GM21529 (cell line): Measurements from ENCODE around the gene ITPRIPL2.

Source experiments
- ATAC-seq: cut with Tn5 transposase; IDR thresholded peaks from one replicate; pipeline ENCODE4 v1.9.1; 2021; ENCODE audit not compliant: unreplicated experiment

Gene ITPRIPL2

DNA sequence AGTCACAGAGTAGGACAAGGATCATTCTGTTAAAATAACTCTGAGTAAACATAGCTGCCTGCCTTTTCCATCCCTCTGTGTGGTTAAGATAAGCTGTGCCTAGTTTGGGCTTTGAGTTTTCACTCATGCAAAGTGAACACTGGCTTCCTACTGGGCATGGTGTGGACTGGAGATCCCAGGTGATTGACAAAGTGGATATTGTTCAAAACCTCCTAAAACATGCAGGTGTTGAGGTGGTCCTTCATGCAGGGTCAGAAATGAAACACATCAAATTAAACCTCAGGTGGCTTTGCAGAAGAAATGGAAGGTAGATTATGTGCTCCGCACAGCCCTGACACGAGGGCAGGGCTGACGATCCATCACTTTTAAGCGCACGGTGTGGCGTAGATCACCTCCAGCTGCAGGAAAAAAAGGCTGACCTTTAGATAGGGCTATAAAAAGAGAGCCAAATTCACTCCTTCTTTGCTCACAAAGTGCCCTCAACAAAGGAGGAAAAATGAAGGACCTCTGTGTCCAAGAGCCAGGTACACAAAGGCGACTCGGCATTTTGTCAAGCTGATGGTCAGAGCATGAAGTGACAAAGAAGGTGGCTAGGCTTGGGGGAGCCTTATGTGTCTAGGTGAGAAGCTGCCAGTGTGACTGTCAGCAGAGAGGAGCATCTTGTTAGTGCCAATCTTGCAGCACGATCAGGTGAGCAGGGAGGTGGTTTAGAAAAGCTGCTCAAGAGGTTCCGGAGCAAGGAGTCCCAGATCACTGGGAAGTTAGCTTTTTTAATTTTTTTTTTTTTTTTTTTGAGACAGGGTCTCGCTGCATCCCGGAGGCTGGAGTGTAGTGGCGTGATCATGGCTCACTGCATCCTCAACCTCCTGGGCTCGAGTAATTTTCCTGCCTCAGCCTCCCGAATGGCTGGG lies 19.9 kb upstream of the ITPRIPL2 start:
- ATAC-seq: no peak

DNA sequence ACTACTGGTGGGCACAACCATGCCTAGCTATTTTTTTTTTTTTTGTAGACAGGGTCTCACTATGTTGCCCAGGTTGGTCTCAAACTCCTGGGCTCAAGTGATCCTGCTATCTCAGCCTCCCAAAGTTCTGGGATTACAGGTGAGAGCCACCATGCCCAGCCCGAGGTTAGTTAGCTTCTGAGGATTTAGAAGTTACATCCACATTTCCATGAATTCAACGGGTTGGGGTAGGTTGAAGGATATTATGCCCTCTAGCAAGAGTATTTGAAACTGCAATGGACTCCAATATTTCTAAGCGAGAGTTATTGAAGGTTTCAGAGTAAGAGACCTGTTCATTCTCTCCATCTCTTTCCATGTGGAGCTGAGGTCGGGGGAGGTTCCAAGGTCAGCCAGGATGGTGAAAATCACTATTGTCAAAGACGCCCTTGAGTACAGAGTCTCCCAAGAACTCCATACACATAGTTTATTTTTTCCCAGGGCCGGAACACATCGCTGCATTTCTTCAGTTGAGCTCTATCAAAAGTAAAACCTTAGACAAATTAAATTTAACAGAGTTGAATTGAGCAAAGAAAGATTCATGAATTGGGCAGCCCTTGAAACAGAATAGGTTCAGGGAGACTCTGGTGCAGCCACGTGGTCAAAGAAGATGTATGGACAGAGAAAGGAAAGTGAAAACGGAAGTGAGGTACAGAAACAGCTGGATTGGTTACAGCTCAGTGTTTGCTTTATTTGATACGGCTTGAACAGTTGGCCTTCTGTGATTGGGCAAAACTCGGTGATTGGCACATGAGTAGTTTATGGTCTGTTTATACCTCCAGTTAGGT lies 19.0 kb upstream of the ITPRIPL2 start:
- no peak for ATAC-seq

DNA sequence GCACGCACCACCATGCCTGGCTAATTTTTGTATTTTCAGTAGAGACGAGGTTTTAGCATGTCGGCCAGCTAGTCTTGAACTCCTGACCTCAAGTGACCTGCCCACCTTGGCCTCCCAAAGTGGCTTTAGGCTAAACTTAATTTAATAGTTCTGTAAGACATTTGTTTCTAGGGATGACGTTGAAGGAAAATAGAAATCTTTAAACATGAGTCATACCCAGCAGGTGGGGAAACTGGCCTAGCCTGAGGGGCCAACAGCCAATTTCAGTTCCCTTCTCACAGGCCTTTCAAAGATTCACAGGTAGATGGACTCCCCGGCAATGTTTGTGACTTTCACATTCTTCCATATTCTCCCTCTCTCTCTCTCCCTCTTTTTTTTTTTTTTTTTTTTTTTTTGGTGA lies 18.1 kb upstream of the ITPRIPL2 start:
- peak; percentile 73 for ATAC-seq

DNA sequence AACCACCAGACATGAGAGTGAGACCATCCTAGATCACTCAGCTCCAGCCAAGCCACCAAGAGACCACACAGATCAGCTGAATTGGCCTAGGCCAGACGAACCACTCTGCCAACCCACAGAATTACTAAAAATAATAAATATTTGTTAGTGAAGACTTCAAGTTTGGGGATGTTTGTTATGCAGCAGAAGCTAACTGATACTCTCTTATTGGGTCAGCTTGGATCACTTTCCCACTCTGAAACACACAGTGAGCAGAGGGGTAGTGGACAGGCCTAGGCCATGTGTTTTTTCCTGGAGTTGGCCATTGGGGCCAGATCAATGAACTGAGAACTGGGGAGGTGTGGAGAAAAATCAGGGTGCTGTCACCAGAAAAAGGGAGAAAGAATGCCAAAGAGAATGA lies 15.6 kb upstream of the ITPRIPL2 start:
- ATAC-seq: no peak

DNA sequence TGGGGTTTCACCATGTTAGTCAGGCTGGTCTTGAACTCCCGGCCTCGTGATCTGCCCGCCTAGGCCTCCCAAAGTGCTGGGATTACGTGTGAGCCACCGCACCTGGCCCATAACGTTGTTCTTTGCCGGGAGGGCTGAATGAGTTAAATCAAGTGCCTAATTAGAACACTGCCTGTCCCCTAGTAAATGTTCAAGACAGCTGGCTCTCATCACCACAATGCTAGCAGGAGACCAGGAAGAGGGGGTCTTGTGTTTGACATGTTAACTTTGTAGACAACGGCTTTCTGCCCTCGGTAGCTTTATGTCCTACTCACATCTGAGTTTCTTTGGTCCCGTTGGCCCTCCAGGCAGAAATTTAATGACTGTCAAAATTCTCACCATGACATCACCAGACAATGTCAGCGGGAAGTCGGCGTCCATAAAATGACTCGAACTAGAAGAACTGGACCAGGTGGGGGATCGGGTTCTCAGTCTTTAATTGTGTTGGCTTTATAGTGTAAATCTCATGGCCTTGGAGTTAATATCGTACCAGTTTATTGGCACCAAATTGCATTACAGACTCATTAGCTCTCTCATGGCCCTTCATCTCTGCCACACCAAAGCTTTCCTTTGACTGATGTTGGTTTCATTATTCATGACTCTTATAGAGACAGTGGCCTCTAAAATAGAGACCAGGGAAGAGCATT lies 11.4 kb upstream of the ITPRIPL2 start:
- ATAC-seq: no peak

DNA sequence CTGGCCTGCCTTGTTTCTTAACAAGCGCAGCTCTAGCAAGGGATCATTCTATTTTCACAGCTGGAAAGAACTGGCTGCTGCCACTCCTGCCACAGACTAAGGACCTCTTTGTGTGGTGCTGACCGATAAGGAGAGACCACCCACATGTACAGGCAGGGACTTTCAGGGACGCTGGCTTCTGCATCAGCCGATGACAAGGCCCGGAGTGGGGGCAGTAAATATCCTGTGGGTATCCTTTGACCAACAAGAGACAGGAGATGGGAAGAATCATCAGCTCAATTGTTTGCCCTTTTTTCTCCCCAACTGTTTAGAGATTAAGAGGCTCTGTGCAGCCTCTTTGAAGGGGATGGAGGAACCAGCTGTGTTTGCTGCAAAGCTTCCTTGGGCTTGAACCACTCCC lies 9.2 kb upstream of the ITPRIPL2 start:
- no peak for ATAC-seq

DNA sequence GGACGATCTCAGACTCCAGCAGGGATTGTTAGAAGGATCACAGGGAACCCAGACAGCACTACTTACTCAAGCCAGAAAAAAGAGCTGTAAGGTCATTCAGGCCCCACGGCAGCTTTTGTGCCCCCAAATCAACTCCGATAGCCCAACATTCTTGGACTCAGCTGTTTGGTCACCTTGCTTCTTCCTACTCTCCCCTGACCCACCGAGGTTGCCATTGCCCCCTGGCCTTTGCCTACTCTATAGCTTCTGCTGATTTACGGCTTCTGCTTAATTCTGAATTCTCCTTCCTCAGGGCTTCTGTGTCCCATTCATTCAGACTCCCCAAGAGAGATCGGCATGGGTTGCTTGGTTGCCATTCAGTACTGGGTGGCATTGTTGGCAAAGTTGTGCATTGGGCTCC lies 8.6 kb upstream of the ITPRIPL2 start:
- no peak for ATAC-seq

DNA sequence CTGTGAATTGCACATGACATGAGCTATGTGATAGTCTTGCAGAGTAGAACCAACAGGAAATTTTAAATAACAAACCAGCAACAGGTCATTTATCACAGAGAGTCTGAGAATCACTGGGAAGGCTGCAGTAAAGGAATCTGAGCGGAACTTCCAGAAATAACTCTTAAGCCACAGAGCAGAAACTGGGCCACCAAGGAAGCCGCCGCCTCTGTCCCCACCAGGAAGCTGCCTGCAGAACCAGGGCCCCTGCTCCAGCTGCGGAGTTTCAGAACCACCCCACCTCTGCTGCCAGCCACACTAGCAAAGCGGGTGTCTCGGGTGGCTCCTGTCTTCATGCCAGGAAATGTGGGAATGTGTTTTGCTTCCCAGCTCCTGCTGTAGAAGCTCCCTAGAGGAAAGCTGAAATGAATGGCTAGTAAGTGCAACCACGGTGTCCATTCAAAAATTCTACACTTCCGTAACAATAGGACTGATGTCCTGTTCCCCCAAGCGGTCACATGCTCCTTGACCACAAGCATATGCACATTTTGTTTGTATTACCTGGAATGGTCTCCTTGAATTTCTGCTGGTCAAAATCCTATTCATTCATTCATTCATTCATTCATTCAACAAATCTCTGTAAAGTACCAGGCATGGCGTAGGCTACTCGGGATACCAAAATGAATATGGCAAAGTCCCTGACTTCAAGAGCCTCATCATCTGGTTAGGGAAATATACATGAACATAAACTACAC lies 7.7 kb upstream of the ITPRIPL2 start:
- no peak for ATAC-seq

DNA sequence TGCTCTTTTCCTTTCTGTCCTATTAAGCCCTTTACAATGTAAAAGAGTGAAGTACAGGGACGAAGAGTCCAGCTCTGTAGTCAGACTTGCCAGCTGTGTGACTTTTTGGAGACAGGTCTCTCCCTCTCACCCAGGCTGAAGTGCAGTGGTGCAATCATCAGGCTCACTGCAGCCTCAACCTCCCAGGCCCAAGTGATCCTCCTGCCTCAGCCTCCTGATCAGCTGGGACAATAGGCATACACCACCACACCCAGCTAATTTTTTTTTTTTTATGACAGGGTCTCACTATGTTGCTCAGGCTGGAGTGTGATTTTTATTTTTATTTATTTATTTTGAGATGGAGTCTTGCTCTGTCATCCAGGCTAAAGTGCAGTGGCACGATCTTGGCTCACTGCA lies 7.1 kb upstream of the ITPRIPL2 start:
- no peak for ATAC-seq

DNA sequence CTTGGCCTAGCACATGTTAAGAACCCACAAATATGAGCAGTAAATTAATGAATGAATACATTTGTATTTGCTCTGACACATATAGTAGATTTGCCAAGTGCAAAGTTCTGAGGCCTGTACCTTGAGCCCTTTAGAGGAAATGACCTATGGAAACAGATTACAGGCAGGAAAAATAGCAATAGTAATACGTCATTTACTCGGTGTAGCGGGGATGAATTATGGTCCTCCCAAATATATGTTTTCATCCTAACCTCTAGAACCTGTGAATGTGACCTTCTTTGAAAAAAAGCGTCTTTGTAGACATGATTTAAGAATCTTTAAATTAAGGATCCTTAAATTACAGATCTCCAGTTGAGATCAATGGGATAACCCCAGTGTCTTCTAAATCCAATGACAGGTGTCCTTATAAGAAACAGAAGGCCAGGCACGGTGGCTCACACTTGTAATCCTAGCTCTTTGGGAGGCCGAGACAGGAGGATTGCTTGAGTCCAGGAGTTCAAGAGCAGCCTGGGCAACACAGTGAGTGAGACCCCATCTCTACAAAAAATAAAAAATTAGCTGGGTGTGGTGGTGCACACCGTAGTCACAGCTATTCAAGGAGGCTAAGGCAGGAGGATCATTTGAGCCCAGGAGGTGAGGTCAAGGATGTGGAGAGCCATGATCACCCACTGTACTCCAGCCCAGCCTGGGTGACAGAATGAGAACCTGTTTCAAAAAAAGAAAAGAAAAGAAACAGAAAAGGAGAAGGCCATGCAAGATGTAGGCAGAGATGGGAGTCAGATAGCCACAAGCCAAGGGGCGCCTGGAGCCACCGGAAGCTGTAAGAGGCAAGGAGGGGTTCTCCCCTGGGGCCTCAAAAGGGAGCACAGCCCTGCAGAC lies 5.1 kb upstream of the ITPRIPL2 start:
- no peak for ATAC-seq

DNA sequence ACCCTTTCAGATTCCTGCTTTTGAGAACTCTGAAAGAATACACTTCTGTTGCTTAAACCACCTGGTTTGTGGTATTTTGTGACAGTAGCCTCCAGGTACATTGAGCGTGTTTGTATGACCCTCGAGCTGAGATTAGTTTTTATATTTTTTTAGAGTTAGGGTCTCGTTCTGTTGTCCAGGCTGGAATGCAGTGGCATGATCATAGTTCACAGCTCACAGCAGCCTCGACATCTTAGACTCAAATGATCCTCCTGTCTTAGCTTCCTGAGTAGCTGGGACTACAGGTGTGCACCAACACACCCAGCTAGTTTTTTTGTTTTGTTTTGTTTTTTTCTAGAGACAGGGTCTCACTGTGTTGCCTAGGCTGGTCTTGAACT lies 4.5 kb upstream of the ITPRIPL2 start:
- no peak for ATAC-seq

DNA sequence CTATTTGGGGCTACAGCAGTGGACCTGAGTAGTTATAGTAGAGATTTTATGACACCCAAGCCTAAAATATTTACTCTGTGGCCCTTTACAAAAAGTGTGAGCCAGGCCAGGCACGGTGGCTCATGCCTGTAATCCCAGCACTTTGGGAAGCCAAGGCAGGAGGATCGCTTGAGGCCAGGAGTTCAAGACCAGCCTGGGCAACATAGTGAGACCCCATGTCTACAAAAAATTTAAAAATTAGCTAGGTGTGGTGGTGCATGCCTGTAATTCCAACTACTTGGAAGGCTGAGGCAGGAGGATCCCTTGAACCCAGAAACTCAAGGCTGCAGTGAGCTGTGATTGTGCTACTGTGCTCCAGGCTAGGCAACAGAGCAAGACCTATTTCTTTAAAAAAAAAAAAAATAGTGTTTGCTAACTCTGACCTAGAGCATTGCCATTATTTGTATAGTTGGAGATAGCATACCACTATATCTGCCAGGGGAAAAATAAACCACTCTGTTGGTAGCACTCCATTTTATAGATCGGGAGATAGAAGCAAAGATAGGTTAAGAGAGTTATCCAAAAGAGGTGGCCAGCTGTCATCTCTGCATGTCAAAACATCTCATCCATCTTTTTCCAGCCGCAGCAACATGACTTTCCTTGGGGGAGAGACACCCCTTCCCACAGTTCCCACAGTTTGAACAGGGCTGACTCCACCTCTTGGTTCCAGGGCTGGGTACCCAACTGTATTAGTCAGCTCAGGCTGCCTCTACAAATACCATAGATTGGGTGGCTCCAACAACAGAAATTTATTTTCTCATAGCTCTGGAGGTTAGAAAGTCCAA lies 3.0 kb upstream of the ITPRIPL2 start:
- no peak for ATAC-seq

DNA sequence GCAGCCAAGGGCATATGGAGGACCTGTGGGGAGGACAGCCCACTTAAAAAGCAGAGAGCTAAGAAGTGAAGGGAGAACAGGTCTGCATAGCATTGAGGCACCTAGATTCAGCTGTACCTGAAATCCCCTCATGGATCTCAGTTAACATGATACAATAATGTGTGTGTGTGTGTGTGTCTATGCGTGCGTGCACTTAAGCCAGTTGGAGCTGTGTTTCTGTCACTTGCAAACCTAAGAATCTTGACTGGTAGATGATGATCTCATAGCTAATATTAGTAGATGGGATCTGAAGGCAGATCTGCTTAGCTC lies 1.7 kb upstream of the ITPRIPL2 start:
- no peak for ATAC-seq

DNA sequence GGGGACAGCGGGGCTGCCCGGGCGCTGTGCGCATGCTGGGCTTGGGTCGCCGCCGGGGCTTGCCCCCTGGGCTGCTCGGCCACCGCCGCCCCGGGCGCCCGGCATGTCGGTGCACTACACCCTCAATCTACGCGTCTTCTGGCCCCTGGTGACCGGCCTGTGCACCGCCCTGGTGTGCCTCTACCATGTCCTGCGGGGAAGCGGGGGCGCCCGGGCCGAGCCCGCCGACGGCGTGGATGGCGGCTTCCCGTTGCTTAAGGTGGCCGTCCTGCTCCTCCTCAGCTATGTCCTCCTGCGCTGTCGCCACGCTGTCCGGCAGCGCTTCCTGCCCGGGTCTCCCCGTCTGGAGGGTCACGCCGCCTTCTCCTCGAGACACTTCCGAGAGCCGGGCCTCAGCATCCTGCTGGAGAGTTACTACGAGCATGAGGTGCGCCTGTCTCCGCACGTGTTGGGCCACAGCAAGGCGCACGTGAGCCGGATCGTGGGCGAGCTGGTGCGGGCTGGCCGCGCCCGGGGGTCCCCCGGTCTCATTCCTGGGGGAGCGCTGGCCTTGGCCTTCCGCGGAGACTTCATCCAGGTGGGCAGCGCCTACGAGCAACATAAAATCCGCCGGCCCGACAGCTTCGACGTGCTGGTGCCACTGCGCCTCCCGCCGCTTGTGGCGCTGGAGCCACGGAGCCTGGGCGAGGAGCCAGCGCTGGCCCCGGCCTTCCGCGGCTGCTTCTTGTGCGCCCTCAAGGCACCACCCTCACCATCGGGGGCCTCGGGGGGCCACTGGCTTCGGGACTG lies 789 bp downstream of the ITPRIPL2 start:
- peak; percentile 21 for ATAC-seq

DNA sequence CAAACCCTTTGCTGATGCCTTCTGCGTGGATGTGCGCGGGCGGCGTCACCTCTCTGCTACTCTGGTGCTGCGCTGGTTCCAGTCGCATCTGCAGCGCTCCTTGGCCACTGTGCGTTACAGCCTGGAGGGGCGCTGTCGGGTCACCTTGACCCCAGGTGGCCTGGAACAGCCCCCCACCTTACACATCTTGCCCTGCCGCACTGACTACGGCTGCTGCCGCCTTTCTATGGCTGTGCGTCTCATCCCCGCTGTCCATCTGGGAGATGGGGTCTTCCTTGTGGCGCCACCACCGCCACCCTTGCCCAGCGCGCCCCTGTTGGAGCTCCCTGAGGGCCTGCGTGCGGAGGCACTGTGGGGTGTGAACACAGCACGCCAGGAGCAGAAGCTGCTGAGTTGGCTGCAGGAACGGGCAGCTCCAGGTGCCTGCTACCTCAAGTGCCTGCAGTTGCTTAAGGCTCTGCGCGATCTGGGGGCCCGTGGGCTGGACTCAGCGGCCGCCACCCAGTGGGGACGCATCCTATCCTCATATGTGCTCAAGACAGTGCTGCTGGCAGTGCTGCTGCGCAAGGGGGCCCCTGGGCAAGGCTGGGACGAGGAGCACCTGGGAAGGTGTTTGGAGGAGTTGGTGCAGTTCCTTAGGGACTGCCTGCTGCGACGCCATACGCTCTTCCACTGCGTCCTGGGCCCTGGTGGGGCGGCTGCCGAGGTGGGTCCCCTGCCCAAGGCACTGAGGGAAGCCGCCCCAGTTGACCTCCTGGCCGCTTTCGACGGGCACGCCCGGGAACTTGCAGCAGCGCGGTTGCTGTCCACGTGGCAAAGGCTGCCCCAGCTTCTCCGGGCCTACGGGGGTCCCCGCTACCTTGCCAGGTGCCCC lies 1.6 kb downstream of the ITPRIPL2 start:
- ATAC-seq: no peak

DNA sequence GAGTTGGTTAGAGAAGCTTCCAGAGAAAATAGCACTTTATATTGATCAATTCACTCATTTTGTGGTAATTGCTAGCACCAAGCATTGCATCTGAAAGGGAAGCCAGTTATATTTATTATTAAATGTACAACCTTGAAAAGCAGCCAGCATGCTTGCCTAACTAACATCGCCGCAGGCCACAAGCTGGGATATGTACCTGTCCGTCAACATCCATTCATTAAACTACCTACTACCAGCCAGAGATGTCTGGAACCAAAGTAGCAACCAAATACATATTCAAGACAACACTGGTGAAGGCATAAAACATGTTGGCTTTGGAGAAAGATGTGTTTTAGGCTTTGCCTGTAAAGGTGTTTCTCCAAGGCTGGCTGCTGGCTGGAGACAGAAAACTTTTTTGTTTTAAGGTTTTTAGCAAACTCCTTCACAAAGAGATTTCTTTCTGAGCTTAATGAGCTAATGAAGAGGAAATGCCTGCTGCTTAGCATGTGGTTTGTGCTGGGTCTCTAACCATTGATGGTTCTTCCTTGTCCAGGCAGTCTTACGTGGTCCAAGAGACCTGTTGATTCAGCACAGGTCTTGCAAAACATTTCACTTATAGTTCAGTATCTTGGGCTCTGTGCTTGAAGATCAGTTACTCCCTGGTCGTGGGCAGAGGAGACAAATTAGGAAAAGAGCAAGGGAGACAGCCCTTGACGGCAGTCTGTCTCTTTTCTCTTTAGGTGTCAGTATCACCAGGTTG lies 3.1 kb downstream of the ITPRIPL2 start:
- ATAC-seq: no peak

DNA sequence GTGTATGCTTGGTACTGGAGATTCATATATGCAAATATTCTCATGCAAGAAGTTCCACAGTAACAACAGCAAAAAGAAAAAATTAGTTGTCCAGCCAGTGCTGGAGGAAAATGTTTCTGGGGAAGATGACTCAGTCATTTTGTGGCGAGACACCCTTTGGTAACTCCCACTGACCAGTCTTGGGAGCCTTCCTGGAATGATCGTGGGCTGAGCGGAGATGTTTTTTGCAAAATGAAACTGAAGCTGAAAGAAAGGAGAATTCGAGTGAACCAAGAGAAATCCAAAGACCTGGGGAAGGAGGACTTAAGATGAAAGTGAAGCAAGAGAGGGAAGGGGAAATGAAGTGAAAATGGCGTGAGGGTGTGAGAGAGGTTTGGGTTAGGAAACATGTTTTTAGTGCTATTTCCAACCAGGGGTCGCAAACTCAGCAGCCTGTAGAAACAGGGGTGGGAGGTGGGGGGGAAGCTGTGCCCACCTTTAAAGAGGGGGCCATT lies 5.2 kb downstream of the ITPRIPL2 start:
- no peak for ATAC-seq
